NCI-H2227 (cell line): ENCODE measurements around the gene POLR2H.

Source experiments
- DNase-seq: peaks from one replicate; lab custom pipeline; 2025; ENCODE audit not compliant: unreplicated experiment; lab: John Stamatoyannopoulos, UW

Gene POLR2H

GRCh38 chr3:184368586-184369183 is 7.2 kb downstream of the POLR2H start:
- no peak for DNase-seq

GRCh38 chr3:184371570-184372018 is 10.1 kb downstream of the POLR2H start:
- peak; percentile 88 for DNase-seq

GRCh38 chr3:184372296-184372821 is 10.8 kb downstream of the POLR2H start:
- DNase-seq, result no peak

- no peak for DNase-seq
Observed at GRCh38 chr3:184372911-184373310, 11.4 kb downstream of the POLR2H start.

GRCh38 chr3:184373422-184373821 is 11.9 kb downstream of the POLR2H start:
- DNase-seq, result no peak

- DNase-seq, result no peak
Observed at GRCh38 chr3:184375747-184376461, 14.4 kb downstream of the POLR2H start.

- DNase-seq, result no peak
Observed at GRCh38 chr3:184377374-184377773, 15.9 kb downstream of the POLR2H start.

- DNase-seq, result no peak
Observed at GRCh38 chr3:184377882-184378445, 16.5 kb downstream of the POLR2H start, which contains the start of gene THPO. Gene THPO (minus strand): TSS chr3:184378207. CDS start chr3:184376259, 1,948 bp downstream.

GRCh38 chr3:184378651-184379357 is 17.3 kb downstream of the POLR2H start:
- no peak for DNase-seq

GRCh38 chr3:184379358-184380184 is 18.1 kb downstream of the POLR2H start, which contains the start of gene CHRD:
Gene CHRD (plus strand): TSS chr3:184380054. CDS start chr3:184380319, 265 bp downstream.
- no peak for DNase-seq

- DNase-seq, result peak; percentile 55
Observed at GRCh38 chr3:184380185-184380626, 18.7 kb downstream of the POLR2H start.

- DNase-seq, result no peak
Observed at GRCh38 chr3:184380627-184381260, 19.2 kb downstream of the POLR2H start.

- no peak for DNase-seq
Observed at GRCh38 chr3:184381261-184382224, 20.0 kb downstream of the POLR2H start.

- DNase-seq, result no peak
Observed at GRCh38 chr3:184382326-184383032, 21.0 kb downstream of the POLR2H start.

GRCh38 chr3:184383033-184383740 is 21.7 kb downstream of the POLR2H start:
- DNase-seq, result no peak

GRCh38 chr3:184384342-184384741 is 22.8 kb downstream of the POLR2H start:
- no peak for DNase-seq

GRCh38 chr3:184384856-184385422 is 23.4 kb downstream of the POLR2H start:
- no peak for DNase-seq
